AG04449 (cell line): Measurements from ENCODE around the gene ACOX3.

Experiments used
- CTCF ChIA-PET: fragments of 350-600 bp; formaldehyde crosslinking; extraction: SDS; loops from one replicate; lab custom pipeline; 2021; ENCODE audit warnings: antibody characterized with exemption; lab: Yijun Ruan, JAX
- POLR2A ChIA-PET: fragments of 400-600, 350-600 bp; formaldehyde crosslinking; extraction: SDS; loops from one replicate; lab custom pipeline; 2020; ENCODE audit warnings: antibody characterized with exemption, inconsistent platforms; lab: Yijun Ruan, JAX
- DNase-seq: peaks from one replicate; pipeline ENCODE4 v3.0.0-alpha.2; 2010; ENCODE audit warnings: low read depth, low spot score
- H3K4me3 ChIP-seq: 2 replicates; pipeline ENCODE4 v1.5.1; 2011; ENCODE audit warnings: low read depth, mild to moderate bottlenecking, control low read depth, low read length
- TF ChIP-seq, protein P1 (sequence below): IDR thresholded peaks from one replicate; pipeline ENCODE4 v1.5.1; 2011; ENCODE audit warnings: mild to moderate bottlenecking, moderate library complexity, low read length, control low read depth, inconsistent platforms; ENCODE audit not compliant: insufficient read depth; ENCODE audit errors: missing control alignments

The ACOX3 gene

DNA sequence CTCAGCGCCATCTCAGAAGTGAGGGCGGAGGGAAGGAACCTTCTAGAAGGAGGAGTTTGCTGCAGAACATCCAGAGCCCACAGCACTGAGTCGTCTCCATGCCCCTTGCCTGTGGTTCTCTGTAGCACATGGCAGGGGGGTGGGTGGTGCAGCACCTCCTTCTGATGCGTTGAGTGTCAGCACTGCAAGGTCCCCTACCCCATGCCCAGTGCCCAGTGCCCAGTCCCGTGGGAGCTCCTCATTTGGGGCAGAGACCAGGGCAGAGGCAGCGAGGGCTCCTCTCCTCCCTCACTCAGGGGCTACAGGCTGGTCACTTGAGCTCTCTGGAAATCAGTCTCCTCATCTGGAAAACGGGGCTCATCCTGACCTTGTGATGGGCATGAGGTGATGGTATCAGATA, 92.9 kb downstream of the ACOX3 start:
- ChIA-PET POLR2A (no interaction called here), CTCF (no interaction called here)
- TF ChIP-seq, protein P1, sequence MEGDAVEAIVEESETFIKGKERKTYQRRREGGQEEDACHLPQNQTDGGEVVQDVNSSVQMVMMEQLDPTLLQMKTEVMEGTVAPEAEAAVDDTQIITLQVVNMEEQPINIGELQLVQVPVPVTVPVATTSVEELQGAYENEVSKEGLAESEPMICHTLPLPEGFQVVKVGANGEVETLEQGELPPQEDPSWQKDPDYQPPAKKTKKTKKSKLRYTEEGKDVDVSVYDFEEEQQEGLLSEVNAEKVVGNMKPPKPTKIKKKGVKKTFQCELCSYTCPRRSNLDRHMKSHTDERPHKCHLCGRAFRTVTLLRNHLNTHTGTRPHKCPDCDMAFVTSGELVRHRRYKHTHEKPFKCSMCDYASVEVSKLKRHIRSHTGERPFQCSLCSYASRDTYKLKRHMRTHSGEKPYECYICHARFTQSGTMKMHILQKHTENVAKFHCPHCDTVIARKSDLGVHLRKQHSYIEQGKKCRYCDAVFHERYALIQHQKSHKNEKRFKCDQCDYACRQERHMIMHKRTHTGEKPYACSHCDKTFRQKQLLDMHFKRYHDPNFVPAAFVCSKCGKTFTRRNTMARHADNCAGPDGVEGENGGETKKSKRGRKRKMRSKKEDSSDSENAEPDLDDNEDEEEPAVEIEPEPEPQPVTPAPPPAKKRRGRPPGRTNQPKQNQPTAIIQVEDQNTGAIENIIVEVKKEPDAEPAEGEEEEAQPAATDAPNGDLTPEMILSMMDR: no peak
- no peak overlapping the region for H3K4me3 ChIP-seq
- no peak for DNase-seq

DNA sequence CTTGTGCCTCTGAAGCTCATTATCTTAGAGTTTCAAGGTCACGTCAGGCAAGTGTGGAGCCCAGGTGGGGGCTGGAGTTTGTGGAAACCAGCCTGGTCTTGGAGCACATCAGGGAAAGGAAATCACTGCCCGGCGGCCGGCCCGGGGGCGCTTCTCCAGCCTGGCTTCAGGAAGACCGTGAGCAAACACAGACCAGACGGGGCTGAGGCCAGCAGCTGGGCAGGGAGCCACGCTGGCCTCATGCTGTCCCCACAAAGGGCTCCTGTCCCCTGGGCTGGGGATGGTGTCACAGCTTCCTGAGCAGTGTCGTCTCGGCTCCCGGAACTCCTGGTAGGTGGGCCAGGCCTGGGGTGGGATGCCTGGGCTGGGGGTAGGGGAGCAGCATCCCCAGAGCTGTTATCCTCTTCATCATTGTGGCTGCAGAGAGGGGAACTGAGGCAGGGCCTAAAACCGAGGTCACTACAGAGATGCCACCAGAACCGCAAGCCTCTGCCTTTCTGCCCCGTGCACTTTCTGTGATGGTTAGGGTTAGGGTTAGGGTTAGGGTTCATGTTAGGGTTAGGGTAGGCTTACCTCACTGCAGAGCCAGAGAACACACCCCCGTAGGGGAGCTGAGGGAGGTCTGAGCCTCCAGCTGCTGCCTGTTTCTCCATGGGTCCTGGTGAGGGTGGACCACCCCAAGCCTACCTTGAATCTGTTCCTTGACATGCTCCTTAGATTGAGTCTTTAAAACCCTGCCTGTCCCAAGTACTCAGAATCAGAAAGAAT, 93.5 kb downstream of the ACOX3 start:
- ChIA-PET CTCF (no interaction called here), POLR2A (no interaction called here)
- TF ChIP-seq, protein P1: no peak
- no peak for DNase-seq
- H3K4me3 ChIP-seq: no peak overlapping the region

- ChIA-PET POLR2A (no interaction called here), CTCF (no interaction called here)
- TF ChIP-seq, protein P1: no peak
These were observed 94.3 kb downstream of the ACOX3 start for GRCh38 chr4:8345946-8346814.

GRCh38 chr4:8345053-8345945, 95.2 kb downstream of the ACOX3 start:
- TF ChIP-seq, protein P1: no peak
- ChIA-PET POLR2A (no interaction called here), CTCF (no interaction called here)
- no peak for DNase-seq
- no peak overlapping the region for H3K4me3 ChIP-seq

More at GRCh38 chr4:8345946-8346814, 94.3 kb downstream of the ACOX3 start:
- H3K4me3 ChIP-seq: no peak overlapping the region
- DNase-seq: no peak

DNA sequence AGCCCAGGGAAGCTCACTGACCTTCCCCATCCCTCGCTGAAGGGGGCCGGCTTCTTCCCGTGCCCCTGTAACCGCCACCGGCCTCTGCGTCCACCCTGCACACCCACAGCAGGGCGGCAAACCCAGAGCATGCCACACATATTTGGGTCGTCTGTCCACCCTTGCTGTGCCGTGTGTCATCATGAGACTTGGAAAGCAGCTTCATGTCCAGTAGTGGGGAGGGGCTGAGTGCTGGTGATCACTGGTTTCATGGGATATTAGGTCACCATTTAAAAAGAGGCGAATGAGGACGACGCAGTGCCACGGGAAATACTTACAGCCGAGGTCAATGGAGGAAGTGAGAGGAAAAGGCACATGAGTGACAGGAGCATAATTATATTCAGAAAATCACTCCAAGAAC, 96.1 kb downstream of the ACOX3 start:
- POLR2A ChIA-PET: no interaction called here
- H3K4me3 ChIP-seq: no peak overlapping the region
- TF ChIP-seq, protein P1: no peak
- CTCF ChIA-PET: no interaction called here
- no peak for DNase-seq
